K562 (cell line): ENCODE data around the gene RASIP1. TPM values are rescaled to one million over a fixed set of nuclear protein-coding genes. Genes with fewer than 3 reads are reported as not detected.

Experiments
- ATF6 ChIP-seq: sonication (generic); formaldehyde crosslinking; IDR thresholded peaks from 2 replicates; pipeline ENCODE4 v1.4.0; 2020; ENCODE audit warnings: mild to moderate bottlenecking, missing genetic modification reagents
- E2F8 ChIP-seq: fragments of 450-650 bp; IDR thresholded peaks from 2 replicates; pipeline ENCODE4 v1.7.1; 2018; ENCODE audit warnings: mild to moderate bottlenecking, low read depth; ENCODE audit not compliant: partially characterized antibody
- EP300 ChIP-seq: IDR thresholded peaks from 2 replicates; pipeline ENCODE4 v1.6.1; 2012; ENCODE audit warnings: low read length, improper control_type of control experiment
- FOXK1 ChIP-seq: sonication (generic); formaldehyde crosslinking; IDR thresholded peaks from 2 replicates; pipeline ENCODE4 v1.8.0; 2022; ENCODE audit warnings: missing genetic modification reagents, mild to moderate bottlenecking, borderline replicate concordance
- HINFP ChIP-seq: fragments of 450-650 bp; conservative IDR thresholded peaks from 2 replicates; pipeline ENCODE4 v1.6.1; 2016; ENCODE audit warnings: missing genetic modification characterization, low read depth, mild to moderate bottlenecking, control low read depth, missing compliant biosample characterization
- HNRNPK ChIP-seq: fragments of 200-400 bp; formaldehyde crosslinking; IDR thresholded peaks from one replicate; pipeline ENCODE4 v1.6.1; 2018; ENCODE audit warnings: mild to moderate bottlenecking, low read depth, low read length; ENCODE audit not compliant: poor library complexity, severe bottlenecking
- PHB2 ChIP-seq: fragments of 450-650 bp; IDR thresholded peaks from 2 replicates; pipeline ENCODE4 v1.6.1; 2017; ENCODE audit warnings: low read depth
- PYGO2 ChIP-seq: fragments of 450-650 bp; IDR thresholded peaks from 2 replicates; pipeline ENCODE4 v1.6.1; 2016; ENCODE audit warnings: mild to moderate bottlenecking, missing genetic modification characterization, moderate library complexity, missing compliant biosample characterization
- TOE1 ChIP-seq, 2 experiments: fragments of 450-650 bp in 1 of 2; sonication (generic) in 1 of 2; formaldehyde crosslinking in 1 of 2; IDR thresholded peaks; 2 replicates each; pipeline versions ENCODE4 v1.7.1 to v1.8.0; 2016 to 2022; ENCODE audit warnings: borderline replicate concordance in 2 of 2, mild to moderate bottlenecking in 2 of 2, antibody characterized with exemption in 1 of 2, inconsistent platforms in 1 of 2, low read depth in 1 of 2, missing genetic modification reagents in 1 of 2, moderate library complexity in 1 of 2
- ZNF232 ChIP-seq: sonication (generic); formaldehyde crosslinking; IDR thresholded peaks from 2 replicates; pipeline ENCODE4 v1.8.0; 2022; ENCODE audit warnings: mild to moderate bottlenecking, missing genetic modification reagents
- ZNF3 ChIP-seq: fragments of 250-450 bp; sonication (Bioruptor Pico); IDR thresholded peaks from 2 replicates; pipeline ENCODE4 v1.5.0; 2021; ENCODE audit warnings: mild to moderate bottlenecking, moderate library complexity
- ZNF395 ChIP-seq: fragments of 200-800 bp; sonication (Bioruptor generic); IDR thresholded peaks from 2 replicates; pipeline ENCODE4 v1.6.1; 2017; ENCODE audit warnings: missing genetic modification characterization, missing compliant biosample characterization
- ZNF449 ChIP-seq: fragments of 250-450 bp; sonication (Bioruptor Pico); IDR thresholded peaks from 2 replicates; pipeline ENCODE4 v1.8.0; 2022; ENCODE audit warnings: moderate library complexity, mild to moderate bottlenecking, inconsistent platforms
- ZNF57 ChIP-seq: fragments of 450-650 bp; formaldehyde crosslinking; IDR thresholded peaks from 2 replicates; pipeline ENCODE4 v1.4.0; 2020; ENCODE audit warnings: mild to moderate bottlenecking, moderate library complexity
- ZNF644 ChIP-seq: fragments of 200-800 bp; sonication (Bioruptor generic); IDR thresholded peaks from 2 replicates; pipeline ENCODE4 v1.6.1; 2016; ENCODE audit warnings: low read depth, missing genetic modification characterization, missing compliant biosample characterization
- ZNF77 ChIP-seq: fragments of 250-450 bp; sonication (Bioruptor Pico); IDR thresholded peaks from 2 replicates; pipeline ENCODE4 v1.5.0; 2020
- polyA plus RNA-seq, 8 experiments: library from polyadenylated mRNA; depleted of rRNA in 4 of 8; stranded (reverse) in 5 of 8; unstranded in 3 of 8; fragments of >200 nt; fragmentation: Nextera tagmentation in 2 of 8; fragmentation: Illumina TruSeq in 1 of 8; extraction: Ambion mirVana in 2 of 8; extraction: Trizol in 1 of 8; gene quantifications; 2 replicates each; pipeline versions ENCODE4 v1.2.1 to v1.2.3, GENCODE V29; 2011 to 2014; ENCODE audit warnings: inconsistent platforms in 1 of 8, missing spikeins in 1 of 8
- total RNA-seq, 7 experiments: library from RNA; depleted of rRNA in 6 of 7; stranded (reverse); fragments of >200 nt in 6 of 7; fragmentation: Illumina TruSeq in 2 of 7; extraction: Trizol in 2 of 7; gene quantifications; 2 replicates each; pipeline versions ENCODE4 v1.2.1 to v1.2.3, GENCODE V29; 2011 to 2021; ENCODE audit warnings: low replicate concordance in 1 of 7

Gene RASIP1
- total and polyA plus RNA-seq, 9 of the 15 experiments (the other 6 are each of a cell fraction or from before 2014, with no cell fraction given) = 0.20 to 4.7 (median 1.5) TPM

GRCh38 chr19:48724796-48725753 lies 15.3 kb downstream of the RASIP1 start (continued):
- TF ChIP-seq E2F8 (peak; percentile 39), TOE1 (IDR thresholded peaks at IDR 0.05; ENCODE audit: borderline replicate concordance) (no peak), TOE1 (CRISPR knock-in tag; IDR thresholded peaks at IDR 0.05; ENCODE audit: borderline replicate concordance, low read depth) (no peak), ZNF644 (tag) (peak; percentile 91), EP300 (no peak), FOXK1 (CRISPR knock-in tag) (no peak), ZNF232 (CRISPR knock-in tag) (no peak), ZNF57 (CRISPR knock-in tag) (no peak), ZNF449 (CRISPR knock-in tag) (no peak), PYGO2 (tag) (no peak), PHB2 (no peak), ZNF3 (CRISPR knock-in tag) (no peak), HINFP (tag) (no peak), ATF6 (CRISPR knock-in tag) (no peak), ZNF77 (no peak), HNRNPK (no peak), ZNF395 (peak; percentile 86; the same call in 1 of the 2 replicates)
